HS-5 (cell line): ENCODE measurements around the gene CYFIP2.

ENCODE experiments used
- DNase-seq: peaks from one replicate; pipeline ENCODE4 v3.0.0-alpha.2; 2012; ENCODE audit warnings: low read depth

CYFIP2 gene

DNA sequence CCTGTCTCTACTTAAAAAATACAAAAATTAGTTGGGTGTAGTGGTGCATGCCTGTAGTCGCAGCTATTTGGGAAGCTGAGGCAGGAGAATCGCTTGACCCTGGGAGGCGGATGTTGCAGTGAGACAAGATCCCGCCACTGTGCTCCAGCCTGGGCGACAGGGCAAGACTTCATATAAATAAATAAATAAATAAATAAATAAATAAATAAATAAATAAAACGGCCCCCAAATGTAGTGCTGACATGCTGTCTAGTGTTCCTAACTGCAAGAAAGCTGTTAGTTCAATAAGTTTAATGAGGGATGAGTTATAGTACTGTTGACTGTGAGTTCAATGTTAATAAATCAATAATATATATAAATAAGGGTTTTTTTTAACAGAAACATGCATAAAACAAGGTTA is 7.5 kb upstream of the CYFIP2 start:
- DNase-seq: no peak

DNA sequence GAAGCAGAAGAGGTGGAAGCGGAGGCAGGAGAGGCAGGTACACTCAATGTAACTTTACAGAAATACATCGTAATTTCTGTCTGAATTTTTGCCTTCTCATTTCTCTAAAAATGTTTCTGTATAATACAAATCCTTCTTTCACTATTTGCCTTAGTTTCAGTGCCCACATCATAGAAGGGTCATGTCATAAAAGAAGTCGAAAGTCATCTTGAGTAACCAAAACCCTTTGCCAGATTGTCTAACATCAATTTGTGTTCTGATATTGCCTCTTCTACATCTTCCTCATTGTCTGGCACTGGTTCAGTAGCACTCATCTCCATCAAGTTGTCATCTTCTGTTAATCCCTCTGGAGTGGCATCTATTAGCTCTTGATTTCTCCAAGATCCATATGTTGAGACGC is 6.2 kb upstream of the CYFIP2 start:
- DNase-seq: no peak

DNA sequence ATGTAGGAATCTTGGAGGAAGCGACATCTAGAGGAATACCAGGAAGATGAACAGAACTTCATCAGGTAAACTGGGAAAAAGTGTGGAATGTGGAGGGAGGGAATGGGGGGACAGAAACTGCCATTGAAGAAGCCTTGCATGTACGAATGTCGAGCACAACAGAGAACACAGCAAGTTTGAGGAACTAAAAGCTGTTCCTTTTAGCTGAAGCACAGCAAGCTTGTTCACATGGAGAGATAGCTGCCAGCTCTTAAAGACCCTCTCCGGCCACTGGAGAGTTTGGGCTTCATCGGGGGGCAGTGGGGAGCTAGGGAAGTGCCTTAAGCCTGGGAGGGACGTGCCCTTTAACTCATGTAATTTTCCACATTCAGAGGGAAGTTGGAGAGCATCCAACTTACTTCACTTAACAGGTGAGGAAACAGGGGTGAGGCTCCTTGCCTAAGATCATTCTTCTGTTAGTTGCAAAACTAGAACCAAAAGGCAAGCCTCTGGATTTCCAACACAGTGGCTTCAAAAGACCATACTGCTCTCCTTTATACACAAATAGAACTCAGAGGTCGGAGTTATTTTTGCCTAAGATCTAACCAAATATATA is 2.3 kb upstream of the CYFIP2 start:
- no peak for DNase-seq

DNA sequence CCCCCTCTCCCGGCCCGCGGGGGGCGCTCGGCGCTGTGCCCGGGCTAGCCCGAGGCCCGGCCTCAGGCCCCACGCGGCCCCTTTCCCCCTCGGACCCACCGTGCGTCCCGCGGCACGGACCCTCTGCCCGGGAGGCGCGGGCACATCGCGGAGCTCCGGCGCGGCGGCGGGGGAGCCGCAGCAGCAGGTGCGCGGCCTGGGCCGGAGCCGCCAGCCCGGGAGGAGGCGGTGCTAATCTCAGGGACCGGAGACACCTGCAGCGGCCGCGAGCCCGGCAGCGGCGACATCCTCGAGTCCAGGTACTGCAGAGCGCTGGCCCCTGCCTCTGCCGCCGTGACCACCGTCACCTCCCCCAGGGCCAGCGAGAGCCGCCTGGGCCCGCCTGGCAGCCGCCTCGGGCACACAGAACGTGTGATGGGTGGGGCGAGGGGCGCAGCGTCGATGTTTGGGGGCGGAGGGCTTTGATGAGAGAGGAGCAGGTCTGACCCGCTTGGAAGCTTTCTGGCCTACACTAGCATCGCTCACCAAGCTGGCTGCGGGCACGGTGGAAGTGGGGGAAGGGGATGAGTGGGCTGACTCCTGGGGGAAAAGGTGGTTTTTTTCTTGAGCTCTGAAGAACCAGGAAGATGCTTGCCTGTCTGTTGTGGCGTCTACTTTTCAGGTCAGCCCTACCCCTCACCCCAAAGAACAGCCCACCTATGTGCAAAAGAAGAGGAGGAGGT is 524 bp downstream of the CYFIP2 start:
- DNase-seq: no peak

DNA sequence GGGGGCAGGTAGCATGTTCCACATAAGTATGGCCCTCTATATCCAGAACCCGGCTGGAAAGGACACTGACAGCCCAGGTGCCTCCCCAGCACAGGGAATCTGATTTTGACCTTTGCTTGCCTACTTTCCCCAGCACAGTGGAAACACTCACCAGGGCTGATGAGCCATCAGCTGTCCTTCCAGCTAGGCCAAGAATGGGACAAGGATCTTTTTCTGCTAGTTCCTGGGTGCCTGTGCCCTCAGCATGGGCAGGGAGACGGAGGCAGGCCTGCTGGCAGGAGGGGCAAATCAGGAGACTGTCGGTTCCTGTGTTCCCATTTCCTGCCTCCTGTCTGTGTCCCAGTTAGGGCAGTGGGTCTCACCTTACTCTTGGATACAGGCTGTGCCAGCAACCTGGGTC is 1.1 kb downstream of the CYFIP2 start:
- DNase-seq: no peak

DNA sequence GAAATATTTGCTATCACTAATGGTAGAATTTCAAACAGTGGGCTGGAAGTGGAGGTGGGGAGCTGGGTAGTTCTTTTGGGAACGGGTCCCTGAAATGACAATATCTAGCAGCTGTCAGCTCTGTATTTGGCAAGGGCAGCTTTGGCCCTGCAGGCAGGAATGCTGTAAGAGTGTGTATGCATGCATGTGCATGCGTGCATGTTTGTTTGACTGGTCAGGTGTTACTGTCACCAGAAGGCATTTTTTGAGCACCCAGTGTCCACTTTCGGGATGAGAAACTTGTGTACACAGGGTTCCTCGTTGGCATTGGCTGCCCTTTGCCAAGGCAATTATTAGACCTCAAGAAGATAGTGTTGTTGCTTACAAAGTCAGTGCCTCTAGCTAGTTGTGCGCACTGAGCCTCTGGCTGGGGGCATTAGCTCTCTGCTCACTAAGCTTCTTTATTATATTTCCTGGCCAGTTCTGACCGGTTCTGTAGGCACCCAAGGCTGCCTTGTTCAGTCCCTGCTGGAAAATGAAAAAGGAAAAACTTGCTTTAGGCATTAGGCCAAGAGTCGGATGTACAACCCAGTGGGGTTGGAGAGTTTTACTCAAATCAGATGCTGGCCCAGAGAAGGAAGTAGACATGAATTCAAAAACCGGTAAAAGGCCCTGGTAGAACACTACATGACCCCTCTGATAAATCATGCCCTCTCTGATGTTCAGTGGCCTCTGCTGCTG is 2.0 kb downstream of the CYFIP2 start:
- DNase-seq: no peak

DNA sequence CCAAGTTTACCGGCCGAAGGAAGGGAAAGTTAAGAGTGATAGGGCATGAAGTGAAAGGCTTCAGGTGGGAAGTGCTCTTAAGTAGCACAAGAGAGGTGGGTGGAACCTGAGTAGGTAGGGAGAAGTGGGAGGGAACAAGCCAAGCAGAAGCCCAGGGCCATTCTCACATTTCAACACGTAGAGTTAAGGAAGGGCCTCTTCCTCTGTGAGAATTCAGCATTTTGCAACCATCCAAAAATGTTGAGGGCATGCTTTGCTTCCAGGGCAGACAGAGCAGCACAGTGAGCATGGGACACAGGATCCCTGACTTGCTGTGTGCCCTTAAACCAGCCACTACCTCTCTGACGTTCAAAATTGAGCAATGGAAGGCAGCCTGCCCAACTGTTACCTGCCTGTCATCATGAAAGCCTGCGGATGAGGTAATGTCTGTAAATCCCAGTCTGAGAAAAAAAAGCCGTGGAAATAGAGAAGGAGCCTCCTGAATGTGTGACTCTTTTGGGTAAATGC is 3.3 kb downstream of the CYFIP2 start:
- DNase-seq: no peak

DNA sequence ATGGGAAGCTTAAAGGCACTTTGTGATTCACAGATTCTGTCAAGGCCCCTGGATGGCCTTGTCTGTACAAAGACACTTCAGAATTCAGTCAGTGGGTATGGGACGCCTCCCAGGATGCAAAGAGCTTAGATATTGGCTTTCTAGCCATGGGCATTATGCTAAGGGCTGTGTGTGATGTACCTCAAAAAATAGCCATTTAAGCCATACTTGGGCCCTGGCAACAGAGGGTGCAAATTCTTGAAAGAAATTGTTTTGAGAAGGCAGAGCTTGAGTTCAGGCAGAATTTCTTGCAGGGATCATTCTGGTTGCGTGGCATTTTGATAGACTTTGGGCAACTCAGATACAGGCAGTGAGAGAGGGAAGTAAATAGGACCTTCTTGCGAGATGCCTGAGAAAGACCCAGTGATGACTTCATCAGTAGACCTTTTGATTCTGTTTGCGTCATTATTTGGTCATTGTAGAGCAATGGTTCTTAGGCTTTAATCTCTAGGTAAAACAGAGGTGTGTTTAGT is 3.9 kb downstream of the CYFIP2 start:
- no peak for DNase-seq

DNA sequence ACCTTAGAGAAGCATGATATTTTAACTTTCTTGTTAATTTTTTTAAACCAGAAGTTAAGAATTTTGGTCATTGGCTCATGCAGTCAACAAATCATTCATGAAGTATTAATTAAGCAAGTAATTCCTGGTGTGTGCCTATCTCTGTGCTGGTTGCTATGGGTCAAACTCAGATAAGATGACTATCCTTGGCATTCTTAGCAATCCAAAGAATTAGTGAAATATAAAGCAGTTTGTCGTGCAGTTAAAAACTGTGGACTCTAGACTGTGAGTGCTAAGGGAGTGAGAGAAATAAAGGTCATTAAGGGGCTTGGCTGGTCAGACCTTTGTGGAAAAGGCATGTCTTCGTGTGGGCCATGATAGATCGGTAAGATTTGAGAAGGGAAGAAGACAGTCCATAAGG is 4.8 kb downstream of the CYFIP2 start:
- no peak for DNase-seq

DNA sequence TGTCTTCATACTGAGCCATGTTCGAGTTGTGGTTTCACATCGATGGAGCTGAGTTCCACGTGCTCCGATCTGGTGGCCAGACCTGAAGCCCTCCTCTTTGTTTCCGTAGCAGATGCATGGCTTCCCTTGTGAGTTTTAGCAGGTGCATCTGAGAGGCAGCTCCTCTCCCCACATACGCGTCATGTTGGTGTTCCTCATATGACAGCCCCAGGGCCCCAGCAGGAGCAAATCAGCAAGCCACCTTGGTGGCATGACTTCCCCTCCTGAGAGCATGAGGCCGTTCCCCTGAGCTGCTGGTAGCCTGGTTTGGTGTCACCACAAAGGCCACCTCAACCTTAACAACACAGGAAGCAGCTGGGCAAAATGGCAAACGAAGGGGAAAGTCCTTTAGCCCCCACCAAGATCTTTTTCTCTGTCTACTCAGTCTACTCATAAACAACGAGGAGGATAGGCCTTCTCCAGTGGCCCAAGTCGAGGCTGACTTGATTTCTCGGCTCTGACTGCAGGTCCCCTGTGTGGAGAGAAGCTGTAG is 5.9 kb downstream of the CYFIP2 start:
- no peak for DNase-seq

DNA sequence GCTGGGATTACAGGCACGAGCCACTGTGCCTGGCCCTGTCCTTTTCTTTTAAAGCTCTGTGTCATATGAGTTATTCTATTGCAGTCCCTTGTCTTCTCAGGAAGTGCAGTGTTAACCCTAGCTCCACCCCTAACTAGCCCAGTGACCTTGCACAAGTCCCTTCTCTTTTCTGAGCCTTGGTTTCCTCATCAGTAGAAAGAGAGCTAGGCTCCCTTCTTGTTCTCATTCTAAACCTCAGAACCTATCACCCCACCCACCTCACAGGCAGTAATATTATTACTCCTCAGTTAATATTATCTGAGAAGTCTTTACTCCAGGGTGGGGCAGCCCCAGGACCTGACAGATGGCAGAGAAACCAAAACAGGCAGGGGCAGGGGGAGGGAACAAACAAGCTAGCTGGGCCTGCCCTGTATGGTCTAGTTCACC is 7.2 kb downstream of the CYFIP2 start:
- DNase-seq: no peak

DNA sequence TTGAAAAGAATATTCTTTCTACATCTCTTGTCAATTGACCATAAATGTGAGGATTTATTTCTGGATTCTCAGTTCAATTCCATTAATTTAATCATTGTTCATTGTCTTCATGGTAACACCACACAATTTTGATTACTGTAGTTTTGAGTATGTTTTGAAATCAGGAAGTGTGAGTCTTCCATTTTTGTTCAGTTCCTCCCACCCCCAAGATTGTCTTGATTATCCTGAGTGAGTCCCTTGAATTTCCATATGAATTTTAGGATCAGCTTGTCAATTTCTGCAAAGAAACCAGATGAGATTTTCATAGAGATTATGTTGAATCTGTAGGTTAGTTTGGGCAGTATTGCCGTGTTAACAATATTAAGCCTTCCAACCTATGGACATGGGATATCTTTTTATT is 9.5 kb downstream of the CYFIP2 start:
- DNase-seq: no peak

DNA sequence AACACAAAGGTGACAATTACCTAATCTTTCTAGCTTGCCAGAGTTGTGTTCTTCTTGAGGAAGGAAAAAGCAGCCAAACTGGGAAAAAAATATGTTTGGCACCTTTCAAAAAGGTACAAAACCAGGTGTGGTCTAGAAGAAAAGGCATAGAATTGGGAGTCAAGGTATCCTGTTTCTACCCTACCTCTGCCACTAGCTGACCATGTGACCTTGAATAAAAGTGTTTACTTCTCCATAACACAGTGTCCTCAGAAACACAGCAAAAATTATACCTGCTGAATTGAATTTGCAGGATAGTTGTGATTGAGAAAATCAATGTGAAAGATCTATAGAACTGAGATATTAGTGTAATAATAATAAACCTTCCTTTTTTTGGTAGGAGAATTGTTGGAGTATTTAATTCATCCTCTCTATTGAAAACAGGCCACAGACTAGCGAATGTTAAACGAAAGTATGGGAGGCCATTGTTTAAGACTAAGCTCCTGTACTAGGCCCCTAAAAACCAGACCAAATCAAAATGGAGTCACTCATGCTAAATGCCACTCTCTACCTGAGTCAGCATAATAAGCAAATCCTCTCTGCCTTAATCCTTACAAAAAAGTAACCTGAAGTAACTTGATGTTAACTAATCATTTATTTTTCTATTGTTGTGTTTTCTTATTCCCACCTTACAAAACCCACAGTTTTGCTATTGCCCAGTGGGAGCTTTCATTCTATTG is 12.6 kb downstream of the CYFIP2 start:
- DNase-seq: no peak

DNA sequence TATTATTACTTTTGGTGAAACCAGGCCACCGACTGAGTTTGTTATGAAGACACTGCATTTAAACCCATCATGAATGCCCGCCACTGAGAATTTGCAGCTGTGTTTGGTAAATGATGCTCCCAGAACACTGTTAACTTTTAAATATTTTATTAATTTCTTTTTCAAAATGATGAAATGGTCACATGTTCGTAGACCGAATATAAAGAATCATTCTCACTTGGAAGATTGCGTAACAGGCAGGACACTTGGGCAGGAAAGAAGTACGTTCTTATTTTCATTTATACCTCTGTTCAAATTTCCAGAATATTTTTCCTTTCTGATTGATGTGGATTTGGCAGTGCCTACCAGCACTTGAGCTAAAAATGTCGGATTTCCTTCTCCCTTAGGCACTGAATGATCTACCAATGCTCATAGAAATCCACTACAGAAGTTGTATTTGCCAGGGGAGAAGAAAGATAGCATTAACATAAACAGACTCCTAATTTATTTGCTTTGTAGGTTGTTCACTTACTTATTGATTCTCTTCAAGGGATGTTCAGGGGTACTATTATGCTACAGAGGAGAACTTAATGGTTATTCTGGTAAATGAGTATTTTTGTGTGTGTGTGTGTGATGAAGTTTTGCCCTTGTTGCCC is 13.8 kb downstream of the CYFIP2 start:
- DNase-seq: no peak

DNA sequence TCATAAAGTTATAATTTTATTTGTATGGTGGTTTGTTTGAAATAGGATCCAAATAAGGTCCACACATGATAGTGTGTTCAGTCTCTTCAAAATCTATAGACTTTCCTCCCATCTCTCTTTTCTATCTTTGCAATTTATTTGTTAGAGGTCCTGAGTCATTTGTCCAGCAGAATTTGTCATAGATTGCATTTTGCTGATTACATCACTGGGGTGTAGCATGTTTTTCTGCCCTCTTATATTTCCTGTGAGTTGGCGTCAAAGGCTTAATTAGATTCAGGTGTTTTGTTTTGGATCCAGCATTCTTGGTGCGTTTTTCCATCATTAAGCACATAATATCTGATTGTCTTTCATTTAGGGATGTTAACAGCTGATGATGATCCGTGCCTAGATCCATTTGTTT is 15.0 kb downstream of the CYFIP2 start:
- peak; percentile 66 for DNase-seq

DNA sequence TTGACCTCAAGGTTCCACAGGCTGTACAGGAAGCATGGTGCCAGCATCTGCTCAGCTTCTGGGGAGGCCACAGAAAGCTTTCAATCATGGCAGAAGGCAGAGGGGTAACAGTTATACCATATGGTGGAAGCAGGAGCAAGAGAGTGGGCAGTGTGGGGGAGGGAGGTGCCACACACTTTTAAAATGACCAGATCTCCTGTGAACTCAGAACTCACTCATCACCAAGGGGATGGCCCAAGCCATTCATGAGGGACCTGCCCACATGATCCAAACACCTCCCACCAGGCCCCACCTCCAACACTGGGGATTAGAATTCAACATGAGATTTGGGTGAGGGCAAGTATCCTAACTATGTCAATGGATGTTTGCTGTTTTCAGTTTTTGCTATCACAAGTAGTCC is 16.2 kb downstream of the CYFIP2 start:
- DNase-seq: no peak

DNA sequence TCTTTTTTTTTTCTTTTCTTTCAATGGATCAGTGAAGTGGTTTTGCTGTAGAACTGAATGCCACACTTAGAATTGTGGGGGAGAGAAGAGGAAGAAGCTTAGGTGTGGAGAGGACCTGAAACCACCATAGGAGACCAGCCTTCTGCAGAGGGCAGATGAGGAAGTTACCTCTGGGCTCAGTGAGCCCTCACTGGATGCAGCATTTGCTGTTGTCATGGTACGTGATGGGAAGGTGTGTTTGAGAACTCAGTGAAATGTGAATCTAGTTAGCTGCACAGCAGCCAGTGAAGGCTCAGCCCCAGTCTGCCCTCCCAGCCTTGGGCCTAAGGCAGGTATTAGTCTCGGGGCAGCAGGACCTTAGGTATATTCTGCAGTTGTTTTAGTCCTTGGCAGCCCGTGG is 17.5 kb downstream of the CYFIP2 start:
- no peak for DNase-seq

DNA sequence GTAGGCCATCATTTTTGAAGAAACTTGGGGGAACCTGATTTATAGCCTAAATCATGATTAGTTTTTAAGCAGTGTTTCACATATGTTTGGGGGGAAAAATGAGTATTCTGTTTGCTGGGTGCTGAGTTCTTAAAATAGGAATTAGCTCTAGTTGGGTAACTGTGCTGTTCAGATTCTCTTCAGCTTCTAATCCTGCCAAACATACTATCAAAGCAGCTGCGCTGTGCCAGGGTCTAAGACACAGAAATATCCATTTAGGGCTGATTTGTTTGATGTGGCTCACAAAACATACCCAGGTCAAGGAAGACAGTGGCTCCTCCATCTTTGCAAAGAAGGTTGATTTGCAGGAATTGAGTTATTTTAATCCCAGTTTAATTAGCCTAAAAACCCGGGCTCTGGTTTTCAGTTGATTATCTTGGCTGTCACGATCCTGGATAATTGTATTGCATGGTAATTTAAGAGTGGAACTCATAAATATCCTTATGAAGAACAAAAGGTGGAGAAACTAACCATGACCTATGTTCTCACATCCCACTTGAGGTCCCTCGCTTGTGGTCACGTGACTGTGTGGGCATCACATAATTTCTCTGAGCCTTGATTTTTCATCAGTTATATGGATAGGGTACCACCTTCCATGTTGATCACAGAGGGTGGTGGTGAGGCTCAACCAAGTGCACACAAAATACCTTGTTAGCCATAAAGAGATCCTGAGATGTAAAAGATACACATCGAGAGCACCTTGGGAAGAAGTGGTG is 18.7 kb downstream of the CYFIP2 start:
- DNase-seq: no peak

DNA sequence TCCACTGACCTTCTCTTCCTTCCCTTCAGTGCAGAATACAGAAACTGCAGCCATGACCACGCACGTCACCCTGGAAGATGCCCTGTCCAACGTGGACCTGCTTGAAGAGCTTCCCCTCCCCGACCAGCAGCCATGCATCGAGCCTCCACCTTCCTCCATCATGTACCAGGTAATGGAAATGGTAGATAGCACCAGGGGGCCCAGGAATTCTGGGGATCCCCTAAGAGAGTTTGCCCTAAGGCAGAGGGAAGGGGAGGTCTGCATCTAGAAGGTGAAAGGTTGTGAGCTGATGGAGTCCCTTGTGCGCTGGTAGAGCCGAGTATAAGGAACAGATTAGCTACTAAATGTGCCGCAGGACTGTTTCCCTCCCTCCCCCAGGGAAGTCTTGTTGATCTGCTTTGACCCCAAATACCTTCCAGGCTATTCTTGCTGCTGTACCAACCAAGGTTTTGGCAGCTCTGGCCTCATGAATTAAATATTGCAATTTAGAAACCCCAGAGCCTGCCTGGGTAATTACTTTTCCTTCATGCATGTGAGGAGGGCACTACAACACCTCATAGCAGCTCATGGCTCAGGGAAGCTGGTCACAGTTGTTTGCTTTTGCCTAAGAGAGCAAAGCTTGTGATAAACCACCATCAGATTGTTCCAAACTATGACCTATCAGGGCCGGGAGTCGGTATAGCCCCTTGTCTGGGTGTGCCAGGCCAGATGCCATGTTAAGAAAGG is 19.6 kb downstream of the CYFIP2 start:
- DNase-seq: no peak

DNA sequence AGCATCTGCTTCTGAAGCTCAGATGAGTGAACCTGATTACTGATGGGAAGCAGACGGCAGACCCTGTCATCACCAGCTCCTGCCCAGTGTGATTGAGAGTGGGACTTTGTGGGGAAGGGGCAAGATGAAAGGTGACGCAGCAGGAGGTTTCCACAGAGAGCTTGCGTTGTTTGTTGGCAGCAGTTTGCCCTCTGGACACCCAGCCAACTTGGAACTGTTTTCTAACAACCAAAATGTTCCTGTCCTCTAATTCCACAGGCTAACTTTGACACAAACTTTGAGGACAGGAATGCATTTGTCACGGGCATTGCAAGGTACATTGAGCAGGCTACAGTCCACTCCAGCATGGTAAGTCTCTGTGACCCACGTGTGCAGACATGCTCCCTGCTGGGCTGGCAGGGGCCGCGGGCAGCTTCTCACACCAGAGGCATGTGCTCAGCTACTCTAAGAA is 20.9 kb downstream of the CYFIP2 start:
- no peak for DNase-seq
